Stimulated activated naive CD4-positive, alpha-beta T cell treated with Interleukin-2 at 50 U/mL for 16 hours (primary cell): Measurements from ENCODE around the gene TIMP4.

ENCODE experiments used
- DNase-seq: peaks from one replicate; lab custom pipeline; 2025; lab: John Stamatoyannopoulos, UW

Gene TIMP4

DNA sequence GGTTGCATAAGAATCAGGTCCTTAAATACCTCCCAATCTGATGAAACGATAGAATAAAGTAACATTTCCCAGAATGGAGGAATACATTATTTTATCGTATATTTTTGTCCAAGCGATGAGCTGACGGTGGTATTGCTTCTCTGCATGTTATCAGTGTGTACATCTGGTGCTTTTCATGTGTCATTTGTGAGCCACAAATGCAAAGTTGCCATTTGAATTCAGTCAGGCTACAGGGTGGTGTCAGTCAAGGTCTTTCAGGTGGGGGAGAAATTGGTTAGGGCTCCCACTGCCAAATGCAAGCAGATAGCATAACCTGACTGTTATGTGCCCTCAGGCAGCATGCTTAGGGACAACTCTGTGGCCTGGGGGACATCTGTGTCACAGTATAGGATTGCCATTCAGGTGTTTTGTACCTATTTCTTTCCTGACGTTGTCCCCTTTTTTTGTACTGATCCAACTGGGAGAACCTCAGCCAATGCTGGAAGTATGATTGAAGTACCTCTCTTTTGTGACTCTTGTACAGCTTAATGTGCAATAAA, 26.5 kb upstream of the TIMP4 start:
- DNase-seq: no peak

DNA sequence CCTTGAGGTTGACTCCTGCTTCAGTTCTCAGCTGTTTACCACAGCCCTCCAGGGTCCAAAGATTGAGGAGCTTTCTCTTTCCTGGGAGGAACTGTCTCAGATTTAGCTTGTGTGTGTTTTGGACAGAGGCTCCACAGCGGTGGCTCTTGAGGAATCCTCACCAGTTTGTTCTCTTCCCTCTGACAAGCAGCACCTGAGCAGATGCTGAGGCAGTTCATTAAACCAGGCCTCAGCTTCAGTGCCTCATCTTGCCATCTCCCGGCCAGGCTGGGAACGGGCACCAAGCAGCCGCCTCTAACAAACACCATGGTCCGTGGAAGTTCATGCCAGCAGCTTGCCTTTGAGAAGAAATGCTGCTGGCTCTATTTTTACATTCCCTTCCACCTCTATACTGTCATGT, 25.8 kb upstream of the TIMP4 start:
- no peak for DNase-seq

DNA sequence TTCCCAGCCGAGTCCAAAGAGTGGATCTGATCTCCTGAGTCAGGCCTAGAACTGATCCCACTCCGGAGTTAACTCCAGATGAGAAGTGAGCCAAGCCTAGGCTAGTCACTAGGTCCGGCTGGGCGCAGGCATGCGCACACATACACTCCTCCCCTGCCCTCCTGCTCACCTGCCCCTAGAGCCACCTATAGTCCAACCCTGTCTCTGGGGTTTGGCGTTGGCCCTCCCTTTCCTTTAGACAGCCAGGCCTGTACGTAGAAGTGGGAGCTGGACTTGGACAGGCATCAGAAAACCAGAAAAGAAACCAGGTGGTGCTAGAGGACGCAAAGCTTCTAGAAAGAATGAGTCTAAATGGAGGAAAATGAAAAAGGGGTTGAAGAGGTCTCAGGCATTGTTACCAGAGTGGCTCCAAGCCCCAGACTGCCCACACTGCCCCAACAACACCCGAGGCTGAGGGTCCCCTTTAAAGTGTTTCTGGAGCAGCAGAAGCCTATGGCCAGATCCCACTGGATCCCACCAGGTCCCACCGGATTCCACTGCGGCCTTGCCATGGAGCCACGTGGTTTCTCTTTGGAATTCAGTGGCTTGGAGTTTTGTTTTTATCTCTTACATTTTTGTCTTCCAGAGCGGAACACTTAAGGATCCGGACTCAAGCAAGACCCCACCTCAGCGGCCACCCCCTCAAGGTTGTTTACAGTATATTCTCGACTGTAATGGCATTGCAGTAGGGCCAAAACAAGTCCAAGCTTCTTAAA, 24.2 kb upstream of the TIMP4 start:
- no peak for DNase-seq

DNA sequence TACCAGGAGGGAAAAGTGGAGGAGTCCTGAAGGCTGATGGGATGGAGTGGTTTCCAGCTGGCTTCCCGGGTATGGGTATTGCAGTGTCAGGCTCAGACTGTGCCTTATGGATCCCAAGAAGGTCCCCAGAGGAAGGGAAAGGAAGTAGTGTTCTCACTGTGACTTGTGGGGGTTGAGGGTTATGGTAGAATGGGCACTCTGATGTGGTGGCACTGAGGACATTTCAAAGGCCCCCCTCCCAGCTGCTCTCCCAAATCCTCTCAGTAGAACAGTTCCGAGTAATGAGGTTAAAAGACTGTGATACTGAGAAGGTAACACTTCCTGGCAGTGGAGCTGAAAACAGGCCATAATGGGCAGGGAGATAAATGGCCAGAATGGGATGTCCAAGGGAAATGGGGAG, 23.1 kb upstream of the TIMP4 start:
- DNase-seq: no peak

DNA sequence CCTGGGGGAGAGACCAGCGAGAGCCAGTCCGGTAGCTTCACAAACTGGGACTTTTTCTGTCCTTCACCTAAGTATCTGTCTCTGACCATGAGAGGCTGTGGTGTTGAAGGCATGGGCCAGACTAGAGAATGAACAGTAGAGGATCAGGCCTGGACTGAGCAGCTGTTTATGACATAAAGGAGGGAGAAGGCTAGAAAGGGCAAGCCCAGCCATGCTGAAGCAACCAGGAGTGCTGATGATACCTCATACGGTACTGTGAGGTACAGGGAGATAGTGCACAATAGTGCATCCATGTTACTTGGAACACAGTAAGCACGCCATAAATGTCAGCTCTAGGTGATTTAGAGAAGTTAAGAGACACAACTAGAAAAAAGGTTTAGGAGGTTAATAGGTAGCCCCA, 22.6 kb upstream of the TIMP4 start:
- DNase-seq: no peak

DNA sequence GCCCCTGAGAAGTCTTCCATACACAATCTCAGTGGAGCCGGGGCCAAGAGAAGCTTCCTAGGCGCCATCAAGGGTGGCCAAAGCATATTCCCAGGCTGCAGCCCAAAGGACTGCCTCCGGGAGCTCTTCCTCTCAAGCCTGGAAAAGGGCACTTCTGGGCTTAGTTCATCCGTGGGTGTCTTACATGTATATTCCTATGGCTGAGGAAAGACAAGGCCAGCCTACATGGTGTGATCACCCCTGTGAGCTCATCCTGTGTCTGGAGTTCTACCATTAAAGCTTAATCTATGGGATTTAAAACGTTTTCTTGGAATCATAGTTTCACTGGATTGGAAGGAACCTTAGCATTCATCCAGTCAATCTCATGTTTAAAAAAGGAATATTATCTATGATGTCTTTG, 21.9 kb upstream of the TIMP4 start:
- DNase-seq: no peak

DNA sequence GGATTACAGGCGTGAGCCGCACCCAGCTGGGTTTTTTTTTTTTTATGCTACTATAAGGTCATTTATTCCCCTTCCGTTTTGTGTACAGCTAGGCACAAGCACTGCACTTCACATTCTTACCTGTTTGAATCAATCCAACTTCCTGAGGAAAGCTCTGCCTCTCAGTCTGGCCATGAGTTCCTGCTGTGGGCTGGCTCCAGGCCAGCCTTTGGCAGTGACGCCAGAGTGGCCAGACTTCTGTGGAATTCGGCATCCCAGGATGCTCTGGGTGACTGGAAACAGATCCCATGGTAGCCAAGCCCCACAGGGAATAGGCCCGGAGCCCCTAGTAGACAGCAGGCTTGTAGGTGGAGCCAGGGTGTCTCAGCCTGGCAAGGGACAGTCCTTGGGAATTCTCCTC, 21.5 kb upstream of the TIMP4 start:
- DNase-seq: no peak

DNA sequence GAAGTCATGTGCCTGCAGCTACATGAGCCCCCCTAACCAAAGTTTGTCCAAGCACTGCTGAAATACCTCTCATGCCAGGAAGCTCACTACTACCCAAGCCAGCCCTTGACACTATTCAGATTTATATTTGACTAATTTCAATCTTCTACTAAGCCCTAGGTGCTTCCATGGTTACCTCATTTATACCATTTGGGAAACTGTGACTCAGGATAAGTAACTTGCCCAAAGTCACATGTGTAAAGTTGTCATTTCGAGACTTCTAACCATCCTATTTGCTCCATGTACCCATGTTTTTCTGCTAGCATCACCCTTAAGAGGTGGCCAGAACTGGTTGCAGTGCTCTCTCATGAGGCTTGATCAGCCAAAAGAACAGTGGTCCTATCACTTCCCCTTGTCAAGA, 20.7 kb upstream of the TIMP4 start:
- no peak for DNase-seq

DNA sequence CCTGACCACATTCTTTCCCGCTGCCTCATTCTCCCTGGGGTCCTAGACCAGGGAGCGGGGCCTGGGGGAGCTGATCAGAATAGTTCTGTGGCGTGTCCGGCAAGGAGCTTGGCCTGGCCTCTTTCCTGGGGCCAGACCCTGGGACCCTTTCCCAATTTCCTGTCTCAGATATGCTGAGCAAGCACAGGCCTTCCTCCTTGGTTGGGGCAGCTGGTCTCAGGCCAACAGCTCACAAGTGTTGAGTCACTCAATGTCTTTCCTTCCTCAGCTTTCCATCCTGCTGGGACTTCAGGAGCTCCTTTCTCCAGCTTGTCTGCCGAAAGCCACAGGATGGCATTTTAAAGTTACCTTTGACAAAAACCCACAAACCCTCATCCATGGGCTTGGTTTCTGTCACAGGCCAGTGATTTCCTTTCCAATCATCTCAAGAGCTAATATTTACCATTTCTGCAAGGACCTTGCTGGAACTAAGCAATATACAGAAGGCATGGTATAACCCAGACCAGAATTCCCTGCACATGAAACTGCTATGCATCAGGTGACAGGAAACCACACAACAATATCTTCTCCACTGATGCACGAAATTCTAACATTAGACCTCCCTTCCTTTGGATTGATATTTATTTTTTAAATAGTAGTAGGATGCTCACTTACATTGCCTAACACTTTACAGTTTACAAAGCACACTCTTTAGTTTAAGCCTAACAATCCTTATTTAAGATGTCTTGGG, 19.5 kb upstream of the TIMP4 start:
- no peak for DNase-seq

DNA sequence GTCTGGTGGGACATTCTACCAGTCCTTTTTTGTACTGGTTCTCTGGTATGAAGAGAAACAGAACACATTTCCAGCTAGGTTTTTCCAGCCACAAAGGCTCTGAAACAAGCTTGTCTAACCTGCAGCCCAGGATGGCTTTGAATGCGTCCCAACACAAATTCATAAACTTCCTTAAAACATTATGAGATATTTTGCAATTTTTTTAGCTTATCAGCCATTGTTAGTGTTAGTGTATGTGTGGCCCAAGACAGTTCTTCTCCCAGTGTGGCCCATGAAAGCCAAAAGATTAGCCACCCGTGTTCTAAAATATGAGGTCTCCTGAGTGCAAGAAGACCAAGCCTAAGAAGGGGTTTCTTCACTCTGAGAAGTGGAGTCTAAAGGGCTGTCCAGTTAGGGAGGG, 18.4 kb upstream of the TIMP4 start:
- no peak for DNase-seq

DNA sequence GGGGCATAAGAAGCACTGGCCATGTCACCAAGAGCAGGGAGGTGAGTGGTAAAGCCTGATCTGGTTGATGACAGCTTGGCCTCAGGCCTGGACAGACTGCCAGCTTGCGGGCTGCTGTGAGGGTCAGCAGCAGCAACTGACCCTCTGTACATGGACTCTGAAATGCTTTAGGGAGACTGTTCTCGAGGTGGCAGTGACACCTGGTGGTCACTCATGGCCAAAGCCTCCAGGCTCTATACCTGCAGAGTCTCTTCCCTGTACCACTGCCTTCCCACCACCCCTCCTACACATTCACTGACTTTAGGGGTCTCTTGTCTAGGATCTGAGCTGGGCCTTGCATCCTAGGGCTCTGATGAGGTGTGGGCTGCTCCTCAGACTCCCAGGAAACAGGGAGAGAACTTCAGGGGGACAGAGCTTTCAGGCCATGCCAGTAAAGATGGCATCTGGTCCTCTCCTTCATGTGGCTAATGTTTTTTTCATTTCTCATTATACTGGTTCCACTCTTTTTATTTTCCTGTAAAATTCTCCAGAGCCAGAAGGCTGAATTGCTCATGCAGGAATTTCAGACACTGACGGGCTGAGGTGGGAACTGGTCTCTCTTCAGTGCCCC, 17.2 kb upstream of the TIMP4 start:
- DNase-seq: no peak

DNA sequence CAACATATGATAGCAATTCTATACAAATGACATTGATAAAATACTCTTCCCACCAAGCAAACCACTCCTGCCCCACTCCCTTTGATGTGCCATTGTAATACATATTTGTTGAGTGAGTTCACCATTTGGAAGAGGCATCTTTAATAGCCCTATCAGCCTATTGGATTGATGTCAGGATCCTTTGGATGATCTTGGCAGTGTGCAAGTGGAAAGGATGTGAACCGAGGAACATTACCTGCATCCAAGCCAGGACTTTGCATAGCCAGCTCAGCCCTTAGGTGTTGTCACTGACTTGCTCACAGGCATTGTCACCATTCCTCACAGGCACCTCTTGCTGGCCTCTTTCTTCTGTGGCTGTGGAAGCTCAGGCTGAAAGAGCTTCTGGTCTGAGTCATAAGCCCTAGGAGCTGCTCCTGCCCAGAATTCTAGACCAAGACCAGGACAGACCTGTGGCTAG, 16.5 kb upstream of the TIMP4 start:
- DNase-seq: no peak

DNA sequence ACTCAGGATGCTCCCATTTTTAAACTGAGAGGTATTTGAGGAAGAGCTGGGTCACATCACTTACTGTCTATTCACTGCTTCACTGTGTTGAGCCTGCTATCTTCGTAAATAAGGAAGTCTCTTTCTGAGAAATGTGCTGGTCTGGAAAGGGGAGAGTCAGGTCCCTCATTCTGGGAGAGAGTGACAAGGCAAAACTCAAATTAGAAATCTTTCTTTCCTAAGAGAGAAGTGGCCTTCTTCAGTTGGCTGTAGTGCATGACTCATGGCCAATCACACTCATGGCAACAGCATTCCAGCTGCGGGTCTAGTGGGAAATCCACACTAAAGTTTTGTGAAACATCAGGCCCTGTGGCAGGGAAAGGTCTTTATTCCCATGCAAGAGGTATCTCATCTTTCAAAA, 11.5 kb upstream of the TIMP4 start:
- no peak for DNase-seq

DNA sequence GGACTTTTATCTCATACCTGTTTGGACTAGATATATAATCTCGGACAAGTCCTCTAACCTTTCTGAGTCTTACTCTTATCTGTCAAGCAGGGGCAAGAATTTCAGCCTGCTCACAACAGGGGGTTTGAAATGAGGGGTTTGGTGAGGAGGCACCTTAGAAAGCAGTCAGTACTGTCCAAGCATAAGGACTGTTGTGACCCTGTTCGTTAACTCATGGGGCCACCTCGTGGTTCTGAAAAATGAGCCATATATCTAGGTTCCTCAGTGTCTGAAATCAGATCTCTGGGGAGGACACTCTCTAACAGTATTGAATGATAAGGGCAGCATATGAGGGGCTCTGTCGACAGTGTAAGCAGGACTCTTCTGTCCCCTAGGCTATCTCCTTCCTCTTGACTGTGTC, 7.2 kb upstream of the TIMP4 start:
- DNase-seq: no peak

DNA sequence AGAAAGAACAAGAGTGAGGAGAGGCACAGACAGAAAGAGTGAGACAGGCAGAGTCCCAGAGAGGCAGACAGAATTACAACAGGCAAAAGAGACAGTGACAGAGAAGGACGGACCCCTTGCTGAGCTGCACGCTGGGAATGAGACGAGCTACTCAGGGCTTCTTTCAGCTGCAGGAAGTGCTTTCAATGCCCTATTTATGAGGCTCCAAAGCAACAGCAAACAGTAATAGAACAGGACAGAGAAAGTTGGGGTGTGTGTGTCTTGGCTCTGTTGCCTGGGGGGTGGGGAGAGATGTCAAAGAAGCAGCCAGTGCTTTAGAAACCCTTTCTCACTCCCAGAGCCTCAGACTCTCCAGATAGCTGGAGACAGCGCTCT, 502 bp upstream of the TIMP4 start:
- DNase-seq: no peak

DNA sequence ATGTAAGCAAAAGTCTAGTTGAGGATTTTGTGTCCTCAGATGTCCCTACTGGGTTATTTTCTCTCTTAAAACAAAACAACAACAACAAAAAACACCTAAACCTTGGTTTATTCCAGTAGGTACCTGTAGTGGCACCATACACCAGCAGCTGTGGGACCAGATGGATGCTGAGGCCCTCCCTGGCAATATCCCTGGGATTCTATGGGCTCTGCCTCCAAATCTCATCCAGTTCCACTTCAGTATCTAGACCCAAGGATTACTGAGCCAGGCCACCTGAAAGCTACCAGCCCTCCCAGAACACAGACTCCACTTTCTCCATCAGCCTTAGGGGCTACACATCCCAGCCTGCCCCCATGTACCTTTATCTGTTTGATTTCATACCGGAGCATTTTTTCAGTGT, 1.7 kb downstream of the TIMP4 start:
- DNase-seq: no peak

DNA sequence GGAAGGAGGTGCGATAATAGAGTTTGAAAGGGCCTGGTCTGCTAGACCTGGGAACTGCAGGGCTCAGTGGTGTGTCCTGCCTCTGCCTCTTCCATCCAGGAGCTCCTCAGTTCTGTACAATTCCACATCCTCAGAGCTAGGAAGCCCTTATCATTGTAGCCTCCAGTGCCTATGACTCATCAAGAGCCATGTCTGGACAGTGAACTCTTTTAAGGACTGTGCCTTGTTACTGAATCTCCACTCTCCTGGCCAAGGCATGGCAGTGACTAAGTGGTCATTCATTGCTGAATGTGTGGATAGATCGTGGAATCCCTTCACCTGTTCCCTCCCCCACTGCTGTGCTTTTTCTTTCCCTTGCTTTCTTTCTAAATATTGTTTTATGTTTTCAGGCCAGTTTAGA, 2.9 kb downstream of the TIMP4 start:
- DNase-seq: no peak

DNA sequence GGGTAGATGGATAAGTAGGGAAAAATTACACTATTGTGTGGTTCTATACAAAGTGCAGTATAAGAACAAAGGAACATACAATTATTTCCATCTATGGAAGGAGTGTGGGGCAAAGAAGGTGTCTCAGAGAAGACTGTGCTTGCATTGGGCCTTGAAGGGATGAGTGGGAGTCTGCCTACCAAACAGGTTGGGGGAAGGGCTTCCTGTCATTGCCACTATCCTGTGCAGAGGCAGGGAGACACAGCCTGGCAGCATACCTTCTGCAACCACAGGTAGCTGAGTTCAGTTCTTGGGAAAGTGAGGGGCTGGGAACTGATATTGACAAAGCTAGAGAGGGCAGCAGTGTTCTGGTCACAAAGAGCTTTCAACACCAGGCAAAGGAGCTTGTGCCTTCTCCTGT, 3.4 kb downstream of the TIMP4 start:
- DNase-seq: no peak

DNA sequence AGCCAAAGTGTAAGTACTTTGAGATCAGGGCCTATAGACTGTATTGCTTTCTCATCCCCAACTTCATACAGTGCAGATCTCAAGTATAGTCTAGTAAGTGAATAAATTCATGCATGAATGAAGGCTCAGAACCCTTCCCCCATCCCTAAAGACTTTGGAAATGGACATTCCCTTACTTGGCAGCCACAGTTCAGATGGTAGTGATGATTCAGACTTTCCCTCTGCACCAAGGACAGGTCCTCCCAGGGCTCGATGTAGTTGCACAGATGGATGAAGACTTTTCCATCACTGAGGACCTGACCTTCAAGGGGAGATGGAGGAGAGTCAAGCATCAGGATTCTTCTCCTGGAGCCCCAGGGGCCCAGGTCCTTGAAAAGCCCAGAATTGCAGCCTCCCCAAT, 4.6 kb downstream of the TIMP4 start:
- DNase-seq: no peak

DNA sequence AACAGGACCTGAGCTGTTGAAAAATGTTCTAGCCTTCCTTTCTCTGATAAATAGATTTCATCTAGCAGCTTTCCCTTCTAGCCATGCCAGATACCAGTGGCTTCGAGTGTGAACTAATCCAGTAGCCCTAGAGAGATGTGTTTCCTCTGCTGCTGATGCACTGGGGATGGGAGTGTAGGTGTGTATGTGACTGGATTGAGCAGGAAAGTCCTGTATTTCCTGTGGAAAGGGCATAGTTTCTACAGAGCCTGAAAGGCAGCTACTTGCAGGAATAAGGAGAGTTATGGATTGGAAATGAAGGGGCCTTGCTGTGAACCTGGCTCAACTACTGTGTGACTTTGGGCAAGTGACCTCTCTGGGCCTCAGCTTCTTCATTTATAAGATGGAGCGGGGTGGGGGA, 8.6 kb downstream of the TIMP4 start:
- no peak for DNase-seq

DNA sequence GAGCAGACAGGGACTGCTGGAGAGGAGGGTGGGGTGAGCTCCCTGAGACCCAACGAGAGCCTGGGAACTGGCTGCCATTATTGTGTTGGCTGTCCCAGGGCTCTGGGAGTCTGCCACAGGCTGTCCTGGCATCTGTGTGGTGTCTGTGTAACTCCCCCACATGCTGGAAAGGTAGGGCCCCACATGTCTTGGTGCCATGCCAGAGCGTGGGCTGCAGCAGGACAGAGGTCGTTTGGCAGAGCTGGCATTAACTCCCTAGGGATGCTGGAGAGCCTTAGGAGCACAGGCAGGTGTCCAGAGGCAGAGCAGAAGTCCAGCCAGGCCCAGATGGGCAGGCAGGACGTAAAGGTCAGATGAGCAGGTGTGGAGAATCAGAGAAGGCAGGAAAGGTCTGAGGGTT, 9.7 kb downstream of the TIMP4 start:
- DNase-seq: no peak

DNA sequence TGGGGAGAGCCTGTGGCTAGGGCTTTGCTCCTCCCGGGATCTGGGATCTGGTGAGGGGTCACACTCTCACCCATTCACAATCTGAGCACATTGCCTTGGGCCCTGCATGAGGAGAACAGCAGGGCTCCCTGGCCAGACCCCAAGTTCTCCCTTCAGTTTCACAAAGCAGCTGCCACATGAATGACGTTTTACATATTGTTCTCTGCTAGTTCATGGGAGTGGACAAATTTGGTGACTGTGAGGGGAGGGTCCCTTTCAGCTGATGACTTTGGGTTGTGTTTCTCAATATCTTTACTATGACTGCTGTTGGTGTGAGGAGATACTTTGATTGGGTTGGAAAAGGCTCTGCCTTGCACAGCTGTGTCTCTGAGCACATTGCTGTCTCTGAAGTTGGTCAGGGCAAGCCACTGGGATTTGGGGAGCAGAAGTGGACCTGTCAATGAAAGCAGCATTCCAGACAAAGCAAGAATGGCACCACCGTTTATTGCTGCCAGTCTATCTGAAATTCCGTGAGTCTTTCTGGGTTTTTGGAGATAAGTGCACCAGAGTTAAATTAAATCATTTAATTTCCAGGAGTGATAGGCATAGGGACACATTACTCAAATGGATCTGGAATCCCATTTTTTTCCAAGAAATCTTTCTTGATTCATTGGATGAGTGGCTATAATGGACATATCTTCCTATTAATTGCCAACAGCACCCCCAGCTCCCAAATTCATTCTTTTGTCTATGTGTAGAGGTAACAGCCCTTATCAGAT, 10.3 kb downstream of the TIMP4 start:
- no peak for DNase-seq
